ENCODE results near the gene IQGAP2.

Gene IQGAP2

GRCh38 chr5:76380346-76381066 is 22.6 kb upstream of the IQGAP2 start:
- Histone ChIP-seq H3K27me3 (ENCODE audit: control insufficient read depth, low read length) (no peaks in the 10 kb centered on the region), H4K20me1 (ENCODE audit: control insufficient read depth, insufficient read depth, low read depth, low read length) (no peaks in the 10 kb centered on the region), H3K4me1 (ENCODE audit: control insufficient read depth, low read length) (peaks cover 47% of the 10 kb centered on the region), H3K36me3 (ENCODE audit: control insufficient read depth, low read length) (no peaks in the 10 kb centered on the region), H3K9me3 (ENCODE audit: control insufficient read depth, insufficient read depth, low read length) (no peaks in the 10 kb centered on the region), H3K4me3 (ENCODE audit: low read length) (no peak overlapping the region), H3K9me2 (replicated peaks; ENCODE audit: control insufficient read depth, low read length) (no peaks in the 10 kb centered on the region), H3K79me2 (ENCODE audit: control insufficient read depth, low read length) (no peaks in the 10 kb centered on the region), H3F3A (ENCODE audit: control insufficient read depth, insufficient read depth) (peaks cover 5% of the 10 kb centered on the region), H3K27ac (ENCODE audit: low read depth, low read length) (no peak overlapping the region), H3K4me2 (ENCODE audit: low read length) (no peak overlapping the region)
- TF ChIP-seq, protein P1, sequence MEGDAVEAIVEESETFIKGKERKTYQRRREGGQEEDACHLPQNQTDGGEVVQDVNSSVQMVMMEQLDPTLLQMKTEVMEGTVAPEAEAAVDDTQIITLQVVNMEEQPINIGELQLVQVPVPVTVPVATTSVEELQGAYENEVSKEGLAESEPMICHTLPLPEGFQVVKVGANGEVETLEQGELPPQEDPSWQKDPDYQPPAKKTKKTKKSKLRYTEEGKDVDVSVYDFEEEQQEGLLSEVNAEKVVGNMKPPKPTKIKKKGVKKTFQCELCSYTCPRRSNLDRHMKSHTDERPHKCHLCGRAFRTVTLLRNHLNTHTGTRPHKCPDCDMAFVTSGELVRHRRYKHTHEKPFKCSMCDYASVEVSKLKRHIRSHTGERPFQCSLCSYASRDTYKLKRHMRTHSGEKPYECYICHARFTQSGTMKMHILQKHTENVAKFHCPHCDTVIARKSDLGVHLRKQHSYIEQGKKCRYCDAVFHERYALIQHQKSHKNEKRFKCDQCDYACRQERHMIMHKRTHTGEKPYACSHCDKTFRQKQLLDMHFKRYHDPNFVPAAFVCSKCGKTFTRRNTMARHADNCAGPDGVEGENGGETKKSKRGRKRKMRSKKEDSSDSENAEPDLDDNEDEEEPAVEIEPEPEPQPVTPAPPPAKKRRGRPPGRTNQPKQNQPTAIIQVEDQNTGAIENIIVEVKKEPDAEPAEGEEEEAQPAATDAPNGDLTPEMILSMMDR (IDR thresholded peaks at IDR 0.05; ENCODE audit: low read depth, low read length, poor library complexity, severe bottlenecking): no peak
- no peak for TF ChIP-seq EZH2phosphoT487 (IDR thresholded peaks at IDR 0.05; ENCODE audit: borderline replicate concordance, low read length)

DNA sequence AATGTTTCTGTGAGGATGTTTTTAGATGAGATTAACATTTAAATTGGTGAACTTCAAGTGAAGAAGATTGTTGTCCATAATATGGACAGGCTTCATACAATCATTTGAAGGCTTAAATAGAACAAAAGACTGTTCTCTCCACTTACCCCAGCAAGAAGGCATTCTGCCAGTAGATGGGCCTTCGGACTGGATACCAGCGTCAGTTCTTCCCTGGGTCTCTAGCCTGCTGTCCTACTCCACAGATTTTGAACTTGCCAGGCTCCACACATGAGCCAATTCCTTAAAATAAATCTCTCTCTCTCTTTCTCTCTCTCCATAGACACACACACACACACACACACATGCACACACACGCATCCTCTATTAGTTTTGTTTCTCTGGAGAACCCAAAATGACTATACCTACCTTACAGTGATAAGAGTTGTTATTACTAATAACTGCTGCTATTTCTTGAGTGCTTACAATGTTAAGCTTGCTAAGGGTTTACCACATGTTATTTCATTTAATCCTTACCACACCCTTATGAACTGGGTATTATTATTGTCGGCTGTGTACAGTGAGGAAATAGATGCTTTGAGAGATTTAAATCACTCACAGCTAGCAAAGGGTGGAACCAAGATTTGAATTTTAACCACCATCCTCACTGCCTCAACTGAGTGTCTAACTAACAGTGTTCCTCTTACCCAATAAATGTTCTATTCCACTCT is 19.8 kb upstream of the IQGAP2 start:
- Histone ChIP-seq H3K4me3 (ENCODE audit: low read length) (no peak overlapping the region), H3K36me3 (ENCODE audit: control insufficient read depth, low read length) (no peaks in the 10 kb centered on the region), H3K4me2 (ENCODE audit: low read length) (no peak overlapping the region), H3K4me1 (ENCODE audit: control insufficient read depth, low read length) (peaks cover 30% of the 10 kb centered on the region), H3K9me2 (replicated peaks; ENCODE audit: control insufficient read depth, low read length) (no peaks in the 10 kb centered on the region), H3K27me3 (ENCODE audit: control insufficient read depth, low read length) (no peaks in the 10 kb centered on the region), H3K79me2 (ENCODE audit: control insufficient read depth, low read length) (no peaks in the 10 kb centered on the region), H3F3A (ENCODE audit: control insufficient read depth, insufficient read depth) (no peaks in the 10 kb centered on the region), H3K27ac (ENCODE audit: low read depth, low read length) (no peak overlapping the region), H4K20me1 (ENCODE audit: control insufficient read depth, insufficient read depth, low read depth, low read length) (no peaks in the 10 kb centered on the region), H3K9me3 (ENCODE audit: control insufficient read depth, insufficient read depth, low read length) (no peaks in the 10 kb centered on the region)
- no peak for TF ChIP-seq EZH2phosphoT487 (IDR thresholded peaks at IDR 0.05; ENCODE audit: borderline replicate concordance, low read length)
- TF ChIP-seq, protein P1 (IDR thresholded peaks at IDR 0.05; ENCODE audit: low read depth, low read length, poor library complexity, severe bottlenecking): no peak

DNA sequence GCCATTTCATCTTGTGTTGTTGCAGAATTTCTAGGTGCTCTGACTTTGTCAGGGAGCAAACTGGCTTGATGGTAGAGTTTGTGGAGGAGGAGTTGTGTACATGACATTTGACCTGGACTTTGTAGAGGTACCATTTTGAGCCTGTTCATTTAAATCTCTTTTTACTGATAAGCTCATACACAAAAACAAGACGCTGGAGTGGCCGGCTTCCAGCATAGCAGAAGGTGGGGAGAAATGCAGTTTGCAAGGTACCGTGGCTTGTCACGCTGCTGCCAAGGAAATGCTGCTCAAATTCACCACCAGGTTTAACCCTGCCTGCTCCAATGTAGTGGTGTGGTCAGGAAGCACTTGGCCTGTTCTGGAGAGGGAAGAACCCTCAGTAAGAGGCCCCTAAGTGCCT is 18.9 kb upstream of the IQGAP2 start:
- H3K27me3 ChIP-seq (ENCODE audit: control insufficient read depth, low read length): no peaks in the 10 kb centered on the region
- no peaks in the 10 kb centered on the region for H3K36me3 ChIP-seq (ENCODE audit: control insufficient read depth, low read length)
- no peak for TF ChIP-seq EZH2phosphoT487 (IDR thresholded peaks at IDR 0.05; ENCODE audit: borderline replicate concordance, low read length)
- TF ChIP-seq, protein P1 (IDR thresholded peaks at IDR 0.05; ENCODE audit: low read depth, low read length, poor library complexity, severe bottlenecking): no peak
- no peak overlapping the region for H3K27ac ChIP-seq (ENCODE audit: low read depth, low read length)
- peaks cover 24% of the 10 kb centered on the region for H3K4me1 ChIP-seq (ENCODE audit: control insufficient read depth, low read length)
- H3K4me3 ChIP-seq (ENCODE audit: low read length): no peak overlapping the region
- no peaks in the 10 kb centered on the region for H3K9me3 ChIP-seq (ENCODE audit: control insufficient read depth, insufficient read depth, low read length)
- no peaks in the 10 kb centered on the region for H3K9me2 ChIP-seq (replicated peaks; ENCODE audit: control insufficient read depth, low read length)
- no peaks in the 10 kb centered on the region for H3F3A ChIP-seq (ENCODE audit: control insufficient read depth, insufficient read depth)
- H4K20me1 ChIP-seq (ENCODE audit: control insufficient read depth, insufficient read depth, low read depth, low read length): no peaks in the 10 kb centered on the region
- no peaks in the 10 kb centered on the region for H3K79me2 ChIP-seq (ENCODE audit: control insufficient read depth, low read length)
- no peak overlapping the region for H3K4me2 ChIP-seq (ENCODE audit: low read length)

Measured in DOHH2 (cell line).